Natural killer cell treated with Interleukin-12 subunit alpha and Interleukin-12 subunit beta and Interleukin-15 and Interleukin-18, amount 100 ng/mL, for 72 hours (primary cell): ENCODE measurements around the gene RPLP2. TPM values are rescaled to one million over a fixed set of nuclear protein-coding genes. Genes with fewer than 3 reads are reported as not detected.

Experiments used
- ATAC-seq, 2 donors: fragments of 150-1000 bp; cut with Tn5 transposase in 1 of 2; sonication (Bioruptor Pico), chemical (Tn5 transposase) in 1 of 2; 2 replicates each; pipeline ENCODE4 v1.10.0; 2021
- DNase-seq: peaks from one replicate; pipeline ENCODE4 v3.0.0; 2022; ENCODE audit warnings: low spot score
- H3K27ac Mint-ChIP-seq, 2 donors: 1 replicate in 1 of 2; 2 replicates in 1 of 2; pipeline ENCODE4 v1.8.0; 2022; ENCODE audit warnings: mixed read lengths in 2 of 2, mild to moderate bottlenecking in 1 of 2, moderate library complexity in 1 of 2
- H3K27me3 Mint-ChIP-seq, 2 donors: 1 replicate in 1 of 2; 2 replicates in 1 of 2; pipeline ENCODE4 v1.8.0; 2022; ENCODE audit warnings: mixed read lengths in 2 of 2
- H3K36me3 Mint-ChIP-seq: one replicate; pipeline ENCODE4 v1.8.0; 2022; ENCODE audit warnings: mixed read lengths
- H3K4me1 Mint-ChIP-seq, 2 donors: 1 replicate in 1 of 2; 2 replicates in 1 of 2; pipeline ENCODE4 v1.8.0; 2022; ENCODE audit warnings: low read depth in 2 of 2, mixed read lengths in 2 of 2, mild to moderate bottlenecking in 1 of 2
- H3K4me3 Mint-ChIP-seq: one replicate; pipeline ENCODE4 v1.8.0; 2022; ENCODE audit warnings: mixed read lengths
- H3K9me3 Mint-ChIP-seq: 2 replicates; pipeline ENCODE4 v1.8.0; 2022; ENCODE audit warnings: mixed read lengths
- total RNA-seq, 2 donors: library from RNA; stranded (reverse); gene quantifications; one replicate each; pipeline ENCODE4 v1.2.3, GENCODE V29; 2022

Gene RPLP2
- total RNA-seq, 2 donors from 2014 or later, result 1,365 to 2,718 TPM

DNA sequence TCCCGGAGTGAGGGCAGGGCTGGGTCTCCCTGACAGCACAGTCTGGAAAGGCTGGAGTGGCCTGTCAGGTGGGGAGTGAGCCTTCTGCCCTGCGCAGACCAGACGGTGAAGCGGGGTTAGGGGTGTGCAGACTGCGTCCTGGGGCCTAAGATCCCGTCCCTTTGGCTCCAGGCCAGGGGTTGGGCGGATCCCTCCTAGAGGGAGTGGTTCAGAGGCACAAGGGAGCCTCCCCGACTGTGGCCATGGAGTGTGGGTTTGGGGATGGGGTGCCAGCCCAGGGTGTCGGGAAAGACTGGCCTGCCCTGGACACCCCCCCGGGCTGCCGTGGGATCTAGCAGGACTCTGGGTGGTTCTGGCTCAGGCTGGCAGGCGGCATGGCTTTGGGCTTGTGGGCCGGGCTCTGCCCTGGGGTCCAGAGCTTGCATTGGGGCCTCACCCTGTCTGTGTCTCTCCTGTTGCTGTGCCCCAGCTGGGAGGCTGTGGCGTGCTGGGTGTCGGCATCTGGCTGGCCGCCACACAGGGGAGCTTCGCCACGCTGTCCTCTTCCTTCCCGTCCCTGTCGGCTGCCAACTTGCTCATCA is 52.4 kb downstream of the RPLP2 start:
- no peak for ATAC-seq
- Mint-ChIP-seq H3K27ac (no peak overlapping the region), H3K4me1 (peaks cover under 1 to 3% of the 10 kb centered on the region in 2 donors)

More for the DNA sequence above, 52.4 kb downstream of the RPLP2 start:
- Mint-ChIP-seq H3K9me3 (no peaks in the 10 kb centered on the region), H3K4me3 (no peak overlapping the region), H3K27me3 (no peaks in the 10 kb centered on the region), H3K36me3 (no peaks in the 10 kb centered on the region)
- no peak for DNase-seq

Other genes starting within 250 kb of the RPLP2 start
- gene LMNTD2, start 249.2 kb upstream of the RPLP2 start, total RNA-seq, result 1 to 10 TPM; 1.1 to 2.1 TPM
- 10 to 100 TPM; 13.3 to 22.9 TPM for gene RASSF7, start 249.0 kb upstream of the RPLP2 start, total RNA-seq
- 10 to 100 TPM; 49.2 to 85.7 TPM for gene PHRF1, start 233.5 kb upstream of the RPLP2 start, total RNA-seq
- 10 to 100 TPM; 33.7 to 34.9 TPM for gene IRF7, start 194.0 kb upstream of the RPLP2 start, total RNA-seq
- not detected for gene CDHR5, start 185.0 kb upstream of the RPLP2 start, total RNA-seq
- gene SCT, start 182.8 kb upstream of the RPLP2 start, total RNA-seq, result not detected
- gene DRD4, start 172.7 kb upstream of the RPLP2 start, total RNA-seq, result 1 to 10 TPM in 1 of 2 donors, under 1 TPM in 1; 0.48 to 1.3 TPM
- 10 to 100 TPM; 23.2 to 83.6 TPM for gene DEAF1, start 114.7 kb upstream of the RPLP2 start, total RNA-seq
- gene TMEM80, start 114.2 kb upstream of the RPLP2 start, total RNA-seq, result 10 to 100 TPM; 15.3 to 20.3 TPM
- 10 to 100 TPM in 1 of 2 donors, 1 to 10 TPM in 1; 2.9 to 13.0 TPM for gene EPS8L2, start 103.7 kb upstream of the RPLP2 start, total RNA-seq
- gene TALDO1, start 62.5 kb upstream of the RPLP2 start, total RNA-seq, result 100 to 1,000 TPM; 201 to 242 TPM
- gene GATD1, start 32.5 kb upstream of the RPLP2 start, total RNA-seq, result 10 to 100 TPM; 42.2 to 99.7 TPM
- gene CEND1, start 19.9 kb upstream of the RPLP2 start, total RNA-seq, result 1 to 10 TPM in 1 of 2 donors, under 1 TPM in 1; 0.95 to 3.4 TPM
- gene SLC25A22, start 11.7 kb upstream of the RPLP2 start, total RNA-seq, result 100 to 1,000 TPM in 1 of 2 donors, 10 to 100 TPM in 1; 64.3 to 125 TPM
- 10 to 100 TPM; 19.1 to 53.6 TPM for gene PIDD1, start 4.7 kb upstream of the RPLP2 start, total RNA-seq
- 10 to 100 TPM; 69.0 to 95.0 TPM for gene PNPLA2, start 8.9 kb downstream of the RPLP2 start, total RNA-seq
- 1 to 10 TPM; 2.6 to 2.9 TPM for gene CRACR2B, start 18.0 kb downstream of the RPLP2 start, total RNA-seq
- gene CD151, start 23.0 kb downstream of the RPLP2 start, total RNA-seq, result 10 to 100 TPM; 45.0 to 72.0 TPM
- gene POLR2L, start 32.6 kb downstream of the RPLP2 start, total RNA-seq, result 10 to 100 TPM; 97.4 to 97.8 TPM
- 10 to 100 TPM; 17.4 to 31.4 TPM for gene TSPAN4, start 32.9 kb downstream of the RPLP2 start, total RNA-seq
- gene CHID1, start 100.8 kb downstream of the RPLP2 start, total RNA-seq, result 100 to 1,000 TPM in 1 of 2 donors, 10 to 100 TPM in 1; 64.8 to 115 TPM
- gene AP2A2, start 115.9 kb downstream of the RPLP2 start, total RNA-seq, result 10 to 100 TPM; 51.6 to 75.1 TPM
- gene MUC6, start 226.8 kb downstream of the RPLP2 start, total RNA-seq, result not detected